GM10248 (cell line): ENCODE results near the gene KLHL6.
"Not testable (repeated sequence)": the region's sequence is repeated elsewhere in the genome, so short reads cannot be mapped to it uniquely, and the experiment has no call there.

ENCODE experiments used
- CTCF ChIA-PET: fragments of 300-600 bp; sonication (Branson Sonifier 250); formaldehyde crosslinking; extraction: SDS; loops from one replicate; lab custom pipeline; 2021; ENCODE audit warnings: antibody characterized with exemption; lab: Yijun Ruan, JAX
- POLR2A ChIA-PET: fragments of 350-650 bp; sonication (Branson Sonifier 250); formaldehyde crosslinking; extraction: SDS; loops from one replicate; lab custom pipeline; 2020; ENCODE audit warnings: antibody characterized with exemption; lab: Yijun Ruan, JAX
- DNase-seq: peaks from one replicate; pipeline ENCODE4 v3.0.0; 2012; ENCODE audit errors: extremely low spot score
- CTCF ChIP-seq: IDR thresholded peaks from 2 replicates; pipeline ENCODE4 v1.5.1; 2012; ENCODE audit warnings: mild to moderate bottlenecking, low read depth; ENCODE audit errors: extremely low read depth, missing control alignments, control extremely low read depth

The KLHL6 gene

GRCh38 chr3:183532620-183533411, 22.7 kb downstream of the KLHL6 start:
- DNase-seq: no peak
- POLR2A ChIA-PET: no interaction called here
- CTCF ChIA-PET: interaction anchor here (1.0 to 2.1 kb wide), 5 partner anchors 13 to 234 kb away, joined by 3 to 8 read pairs (median 3); no protein-coding TSS in a partner anchor
- TF ChIP-seq CTCF: no peak

- POLR2A ChIA-PET: no interaction called here
- CTCF ChIA-PET: interaction anchor here (1.3 to 1.6 kb wide), 2 partner anchors 10 to 14 kb away, joined by 4 to 5 read pairs; no protein-coding TSS in a partner anchor
- no peak for DNase-seq
- no peak for TF ChIP-seq CTCF
Observed at GRCh38 chr3:183529717-183530116, 25.8 kb downstream of the KLHL6 start.

GRCh38 chr3:183529185-183529584, 26.3 kb downstream of the KLHL6 start:
- ChIA-PET POLR2A (no interaction called here), CTCF (interaction anchor here (1.3 to 2.8 kb wide), 5 partner anchors 11 to 31 kb away, joined by 4 to 9 read pairs (median 5); no protein-coding TSS in a partner anchor)
- TF ChIP-seq CTCF: no peak
- no peak for DNase-seq

- CTCF ChIA-PET: interaction anchor here (0.7 to 2.8 kb wide), 7 partner anchors 9 to 32 kb away, joined by 4 to 11 read pairs (median 5); no protein-coding TSS in a partner anchor
- POLR2A ChIA-PET, DNase-seq: not testable (repeated sequence)
Observed at GRCh38 chr3:183528758-183529157, 26.7 kb downstream of the KLHL6 start.

GRCh38 chr3:183527428-183528379, 27.8 kb downstream of the KLHL6 start:
- CTCF ChIA-PET: interaction anchor here (0.7 to 2.8 kb wide), 15 partner anchors 8 to 239 kb away, joined by 3 to 12 read pairs (median 5); no protein-coding TSS in a partner anchor
- POLR2A ChIA-PET: interaction anchor here (1.0 kb wide), 1 partner anchor 9 kb away, joined by 3 read pairs; no protein-coding TSS in a partner anchor
- no peak for TF ChIP-seq CTCF
- peak; percentile 73 for DNase-seq

- TF ChIP-seq CTCF: no peak
- POLR2A ChIA-PET: interaction anchor here (1.0 kb wide), 1 partner anchor 10 kb away, joined by 3 read pairs; no protein-coding TSS in a partner anchor
- no peak for DNase-seq
- CTCF ChIA-PET: interaction anchor here (0.7 to 2.8 kb wide), 12 partner anchors 9 to 240 kb away, joined by 3 to 12 read pairs (median 4); no protein-coding TSS in a partner anchor
Observed at GRCh38 chr3:183526838-183527427, 28.6 kb downstream of the KLHL6 start.
